ENCODE data around the gene ABHD17A. TPM values are rescaled to one million over a fixed set of nuclear protein-coding genes. Genes with fewer than 3 reads are reported as not detected.

Gene ABHD17A
- total and polyA plus RNA-seq, 9 of the 15 experiments (the other 6 are each of a cell fraction or from before 2014, with no cell fraction given), result 0.04 to 135 (median 21.8) TPM; not detected in 1

GRCh38 chr19:1836458-1837221 is 48.7 kb downstream of the ABHD17A start (continued):
- TF ChIP-seq, protein P1, sequence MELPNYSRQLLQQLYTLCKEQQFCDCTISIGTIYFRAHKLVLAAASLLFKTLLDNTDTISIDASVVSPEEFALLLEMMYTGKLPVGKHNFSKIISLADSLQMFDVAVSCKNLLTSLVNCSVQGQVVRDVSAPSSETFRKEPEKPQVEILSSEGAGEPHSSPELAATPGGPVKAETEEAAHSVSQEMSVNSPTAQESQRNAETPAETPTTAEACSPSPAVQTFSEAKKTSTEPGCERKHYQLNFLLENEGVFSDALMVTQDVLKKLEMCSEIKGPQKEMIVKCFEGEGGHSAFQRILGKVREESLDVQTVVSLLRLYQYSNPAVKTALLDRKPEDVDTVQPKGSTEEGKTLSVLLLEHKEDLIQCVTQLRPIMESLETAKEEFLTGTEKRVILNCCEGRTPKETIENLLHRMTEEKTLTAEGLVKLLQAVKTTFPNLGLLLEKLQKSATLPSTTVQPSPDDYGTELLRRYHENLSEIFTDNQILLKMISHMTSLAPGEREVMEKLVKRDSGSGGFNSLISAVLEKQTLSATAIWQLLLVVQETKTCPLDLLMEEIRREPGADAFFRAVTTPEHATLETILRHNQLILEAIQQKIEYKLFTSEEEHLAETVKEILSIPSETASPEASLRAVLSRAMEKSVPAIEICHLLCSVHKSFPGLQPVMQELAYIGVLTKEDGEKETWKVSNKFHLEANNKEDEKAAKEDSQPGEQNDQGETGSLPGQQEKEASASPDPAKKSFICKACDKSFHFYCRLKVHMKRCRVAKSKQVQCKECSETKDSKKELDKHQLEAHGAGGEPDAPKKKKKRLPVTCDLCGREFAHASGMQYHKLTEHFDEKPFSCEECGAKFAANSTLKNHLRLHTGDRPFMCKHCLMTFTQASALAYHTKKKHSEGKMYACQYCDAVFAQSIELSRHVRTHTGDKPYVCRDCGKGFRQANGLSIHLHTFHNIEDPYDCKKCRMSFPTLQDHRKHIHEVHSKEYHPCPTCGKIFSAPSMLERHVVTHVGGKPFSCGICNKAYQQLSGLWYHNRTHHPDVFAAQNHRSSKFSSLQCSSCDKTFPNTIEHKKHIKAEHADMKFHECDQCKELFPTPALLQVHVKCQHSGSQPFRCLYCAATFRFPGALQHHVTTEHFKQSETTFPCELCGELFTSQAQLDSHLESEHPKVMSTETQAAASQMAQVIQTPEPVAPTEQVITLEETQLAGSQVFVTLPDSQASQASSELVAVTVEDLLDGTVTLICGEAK (IDR thresholded peaks at IDR 0.05), result no peak
- TF ChIP-seq, protein P1 (CRISPR knock-in tag; IDR thresholded peaks at IDR 0.05), result no peak
- TF ChIP-seq ZNF347 (CRISPR knock-in tag; IDR thresholded peaks at IDR 0.05; ENCODE audit: low read depth) (no peak), CBX2 (IDR thresholded peaks at IDR 0.05; ENCODE audit: insufficient read depth, low read length, poor library complexity, severe bottlenecking) (no peak), MXI1 (IDR thresholded peaks at IDR 0.05; ENCODE audit: low read depth, low read length) (no peak; the same call in 1 of the 2 replicates), SIN3A (IDR thresholded peaks at IDR 0.05; ENCODE audit: borderline replicate concordance in 2 of 2, control insufficient read depth in 1 of 2, low read depth in 2 of 2, low read length in 2 of 2) (no peak), CSDE1 (IDR thresholded peaks at IDR 0.05) (no peak), CBX8 (IDR thresholded peaks at IDR 0.05; ENCODE audit: borderline replicate concordance, extremely low read depth, low read depth, low read length, poor library complexity, severe bottlenecking) (no peak), FOXK2 (conservative IDR thresholded peaks at IDR 0.05 in 1 of 2, IDR thresholded peaks at IDR 0.05 in 1 of 2; ENCODE audit: low read depth in 2 of 2) (peak in 1 of 2 experiments; percentile 28; a peak in 2 of 4 replicates), TAF9B (IDR thresholded peaks at IDR 0.05; ENCODE audit: partially characterized antibody) (no peak), TCF7 (IDR thresholded peaks at IDR 0.05; ENCODE audit: borderline replicate concordance) (peak; percentile 95), ARID1B (IDR thresholded peaks at IDR 0.05) (peak; percentile 98), PML (IDR thresholded peaks at IDR 0.05; ENCODE audit: low read length) (peak; percentile 88), MAFF (IDR thresholded peaks at IDR 0.05; ENCODE audit: low read length) (no peak), ZNF740 (CRISPR knock-in tag; IDR thresholded peaks at IDR 0.05) (no peak), ZNF740 (tag; IDR thresholded peaks at IDR 0.05) (no peak)
- TF ChIP-seq, protein P2, sequence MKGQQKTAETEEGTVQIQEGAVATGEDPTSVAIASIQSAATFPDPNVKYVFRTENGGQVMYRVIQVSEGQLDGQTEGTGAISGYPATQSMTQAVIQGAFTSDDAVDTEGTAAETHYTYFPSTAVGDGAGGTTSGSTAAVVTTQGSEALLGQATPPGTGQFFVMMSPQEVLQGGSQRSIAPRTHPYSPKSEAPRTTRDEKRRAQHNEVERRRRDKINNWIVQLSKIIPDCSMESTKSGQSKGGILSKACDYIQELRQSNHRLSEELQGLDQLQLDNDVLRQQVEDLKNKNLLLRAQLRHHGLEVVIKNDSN (CRISPR knock-in tag; IDR thresholded peaks at IDR 0.05), result no peak

Data from K562 (cell line).